ENCODE data around the gene BORA. TPM values are rescaled to one million over a fixed set of nuclear protein-coding genes. Genes with fewer than 3 reads are reported as not detected.

The BORA gene
- total RNA-seq, 4 donors from 2014 or later: 1.5 to 156 (median 5.4) TPM

DNA sequence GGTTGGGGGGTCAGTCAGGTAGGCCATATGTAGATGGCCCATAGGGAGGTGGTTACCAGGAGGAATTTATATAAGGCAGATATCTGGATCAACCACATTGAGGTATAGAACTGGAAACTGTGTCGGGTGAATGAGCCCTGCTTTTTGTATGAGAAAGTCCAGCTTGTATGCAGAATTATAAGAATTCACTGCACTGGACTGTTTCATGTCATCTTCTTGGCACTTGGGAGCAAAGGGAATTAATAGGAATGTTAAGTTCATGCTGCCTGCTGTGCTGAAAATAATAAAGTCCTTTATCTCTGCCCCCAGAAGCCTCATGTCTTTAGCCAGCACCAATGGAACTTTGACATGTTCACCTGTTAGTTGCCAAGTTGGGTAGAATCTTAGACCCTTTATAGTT is 12.3 kb downstream of the BORA start:
- Histone ChIP-seq H3K27me3 (no peaks in the 10 kb centered on the region), H3K27ac (no peak overlapping the region), H3K4me3 (no peak overlapping the region), H3K36me3 (no peaks in the 10 kb centered on the region), H3K4me1 (no peaks in the 10 kb centered on the region), H3K9me3 (no peaks in the 10 kb centered on the region)
- intact Hi-C loops (cut with DNase I; ENCODE audit: low total_unique reads): no loop called here
- TF ChIP-seq POLR2A (IDR thresholded peaks at IDR 0.05): no peak
- TF ChIP-seq, protein P1, sequence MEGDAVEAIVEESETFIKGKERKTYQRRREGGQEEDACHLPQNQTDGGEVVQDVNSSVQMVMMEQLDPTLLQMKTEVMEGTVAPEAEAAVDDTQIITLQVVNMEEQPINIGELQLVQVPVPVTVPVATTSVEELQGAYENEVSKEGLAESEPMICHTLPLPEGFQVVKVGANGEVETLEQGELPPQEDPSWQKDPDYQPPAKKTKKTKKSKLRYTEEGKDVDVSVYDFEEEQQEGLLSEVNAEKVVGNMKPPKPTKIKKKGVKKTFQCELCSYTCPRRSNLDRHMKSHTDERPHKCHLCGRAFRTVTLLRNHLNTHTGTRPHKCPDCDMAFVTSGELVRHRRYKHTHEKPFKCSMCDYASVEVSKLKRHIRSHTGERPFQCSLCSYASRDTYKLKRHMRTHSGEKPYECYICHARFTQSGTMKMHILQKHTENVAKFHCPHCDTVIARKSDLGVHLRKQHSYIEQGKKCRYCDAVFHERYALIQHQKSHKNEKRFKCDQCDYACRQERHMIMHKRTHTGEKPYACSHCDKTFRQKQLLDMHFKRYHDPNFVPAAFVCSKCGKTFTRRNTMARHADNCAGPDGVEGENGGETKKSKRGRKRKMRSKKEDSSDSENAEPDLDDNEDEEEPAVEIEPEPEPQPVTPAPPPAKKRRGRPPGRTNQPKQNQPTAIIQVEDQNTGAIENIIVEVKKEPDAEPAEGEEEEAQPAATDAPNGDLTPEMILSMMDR (IDR thresholded peaks at IDR 0.05): no peak
- DNase-seq: no peak

DNA sequence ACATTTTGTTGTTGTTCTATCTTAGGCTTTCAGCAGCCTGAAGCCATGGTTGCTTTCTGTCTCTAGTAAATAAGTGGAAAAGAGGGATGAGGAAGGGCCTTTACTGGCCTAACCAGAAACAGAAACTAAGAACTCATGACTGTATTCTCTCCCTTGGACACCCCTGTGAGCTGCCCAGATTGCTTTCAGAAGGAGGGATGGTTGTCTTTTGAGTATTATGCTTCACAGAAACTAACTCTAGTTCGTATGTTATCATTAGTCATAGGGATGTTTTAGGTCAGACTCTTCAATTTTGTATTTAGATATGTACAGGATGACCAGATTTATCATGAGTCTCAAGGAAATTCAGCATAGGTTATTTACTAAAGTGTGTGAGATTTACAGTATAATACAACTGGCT is 17.5 kb downstream of the BORA start:
- Histone ChIP-seq H3K4me3 (no peak overlapping the region), H3K4me1 (no peaks in the 10 kb centered on the region), H3K9me3 (no peaks in the 10 kb centered on the region), H3K36me3 (no peaks in the 10 kb centered on the region), H3K27me3 (no peaks in the 10 kb centered on the region), H3K27ac (no peak overlapping the region)
- TF ChIP-seq, protein P1 (IDR thresholded peaks at IDR 0.05): no peak
- no peak for TF ChIP-seq POLR2A (IDR thresholded peaks at IDR 0.05)
- intact Hi-C loops (cut with DNase I; ENCODE audit: low total_unique reads): no loop called here
- no peak for DNase-seq

DNA sequence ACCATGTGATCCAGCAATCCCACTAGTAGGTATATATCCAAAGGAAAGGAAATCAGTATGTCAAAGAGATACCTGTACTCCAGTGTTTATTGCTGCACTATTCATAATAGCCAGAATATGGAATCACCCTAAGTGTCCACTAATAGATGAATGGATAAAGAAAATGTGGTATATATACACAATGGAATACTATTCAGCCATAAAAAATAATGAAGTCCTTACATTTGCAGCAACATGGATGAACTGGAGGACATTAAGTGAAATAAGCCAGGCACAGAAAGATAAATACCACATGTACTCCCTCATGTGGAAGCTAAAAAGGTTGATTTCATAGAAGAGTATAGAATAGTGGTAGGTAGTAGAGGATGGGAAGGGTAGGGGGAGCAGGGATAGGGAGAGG is 23.5 kb downstream of the BORA start:
- Histone ChIP-seq H3K4me1 (no peaks in the 10 kb centered on the region), H3K9me3 (no peaks in the 10 kb centered on the region), H3K4me3 (no peak overlapping the region), H3K36me3 (no peaks in the 10 kb centered on the region), H3K27ac (no peak overlapping the region), H3K27me3 (no peaks in the 10 kb centered on the region)
- TF ChIP-seq, protein P1 (IDR thresholded peaks at IDR 0.05): no peak
- no peak for TF ChIP-seq POLR2A (IDR thresholded peaks at IDR 0.05)
- no peak for DNase-seq
- intact Hi-C loops (cut with DNase I; ENCODE audit: low total_unique reads): no loop called here

DNA sequence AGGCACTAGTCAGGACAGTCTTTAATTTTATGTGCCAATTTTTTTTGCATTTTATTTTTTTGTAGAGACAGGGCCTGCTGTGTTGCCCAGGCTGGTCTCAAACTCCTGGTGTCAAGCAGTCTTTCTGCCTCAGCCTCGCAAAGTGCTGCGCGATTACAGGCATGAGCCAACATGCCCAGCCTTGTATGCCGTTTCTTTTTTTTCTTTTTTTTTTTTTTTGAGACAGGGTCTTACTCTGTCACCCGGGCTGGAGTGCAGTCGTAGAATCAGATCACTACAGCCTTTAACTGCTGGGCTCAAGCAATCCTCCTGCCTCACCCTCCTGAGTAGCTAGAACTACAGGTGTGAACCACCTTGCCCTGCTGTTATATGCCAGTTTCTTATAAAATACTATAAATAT is 26.4 kb downstream of the BORA start:
- Histone ChIP-seq H3K4me1 (no peaks in the 10 kb centered on the region), H3K27ac (no peak overlapping the region), H3K36me3 (no peaks in the 10 kb centered on the region), H3K4me3 (no peak overlapping the region), H3K27me3 (no peaks in the 10 kb centered on the region), H3K9me3 (no peaks in the 10 kb centered on the region)
- intact Hi-C loops (cut with DNase I; ENCODE audit: low total_unique reads): no loop called here
- no peak for DNase-seq
- TF ChIP-seq, protein P1 (IDR thresholded peaks at IDR 0.05): no peak
- no peak for TF ChIP-seq POLR2A (IDR thresholded peaks at IDR 0.05)

DNA sequence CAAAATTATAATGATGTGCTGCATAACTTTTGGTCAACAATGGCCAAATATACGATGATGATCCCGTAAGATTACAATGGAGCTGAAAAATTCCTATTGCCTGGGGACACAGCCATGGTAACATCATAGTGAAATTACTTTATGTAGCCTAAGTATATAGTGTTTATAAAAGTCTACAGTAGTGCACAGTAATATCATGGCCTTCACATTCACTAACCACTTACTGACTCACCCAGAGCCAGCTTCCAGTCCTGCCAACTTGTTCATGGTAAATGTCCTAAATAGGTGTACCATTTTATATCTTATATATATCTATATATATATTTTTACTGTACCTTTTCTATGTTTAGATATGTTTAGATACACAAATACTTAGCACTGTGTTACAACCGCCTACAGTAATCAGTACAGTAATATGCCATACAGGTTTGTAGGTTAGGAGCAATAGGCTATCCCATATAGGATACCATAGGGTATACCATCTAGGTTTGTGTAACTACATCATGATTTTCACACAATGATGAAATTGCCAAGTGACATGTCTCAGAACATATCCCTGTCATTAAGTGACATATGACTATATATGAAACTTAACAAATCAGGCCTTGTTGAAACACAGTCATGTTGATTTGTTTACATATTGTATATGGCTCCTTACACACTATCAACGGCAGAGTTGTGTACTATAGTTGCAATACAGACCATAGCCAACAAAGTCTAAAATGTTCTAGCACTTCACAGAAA is 30.2 kb downstream of the BORA start:
- H3K4me3 ChIP-seq: no peak overlapping the region
- H3K9me3 ChIP-seq: no peaks in the 10 kb centered on the region
- no peaks in the 10 kb centered on the region for H3K36me3 ChIP-seq
- H3K4me1 ChIP-seq: no peaks in the 10 kb centered on the region
- no peak for DNase-seq
- H3K27me3 ChIP-seq: no peaks in the 10 kb centered on the region
- intact Hi-C loops (cut with DNase I; ENCODE audit: low total_unique reads): no loop called here
- no peak overlapping the region for H3K27ac ChIP-seq
- TF ChIP-seq, protein P1 (IDR thresholded peaks at IDR 0.05): no peak
